Right atrium auricular region (tissue), 2 donors: ENCODE data around the gene PCDHA13. TPM values are rescaled to one million over a fixed set of nuclear protein-coding genes. Genes with fewer than 3 reads are reported as not detected.
"Not testable (repeated sequence)": the region's sequence is repeated elsewhere in the genome, so short reads cannot be mapped to it uniquely, and the experiment has no call there.

Experiments used
- DNase-seq: peaks from one replicate; pipeline ENCODE4 v3.0.0-alpha.2; 2019; ENCODE audit warnings: low spot score
- H3K27ac ChIP-seq, 2 donors: fragments of 200-600 bp; sonication (generic); 1 replicate in 1 of 2; 2 replicates in 1 of 2; pipeline ENCODE4 v1.5.1; 2016 to 2019
- H3K27me3 ChIP-seq, 2 donors: fragments of 200-600 bp; sonication (generic); one replicate each; pipeline versions ENCODE4 v1.5.1 to v1.6.0; 2017 to 2019
- H3K36me3 ChIP-seq: fragments of 200-600 bp; sonication (generic); one replicate; pipeline ENCODE4 v1.5.1; 2016
- H3K4me1 ChIP-seq, 2 donors: fragments of 200-600 bp; sonication (generic); one replicate each; pipeline versions ENCODE4 v1.5.1 to v1.6.0; 2017 to 2019
- H3K4me3 ChIP-seq, 2 donors: fragments of 200-600 bp; sonication (generic); 1 replicate in 1 of 2; 2 replicates in 1 of 2; pipeline ENCODE4 v1.5.1; 2017 to 2019; ENCODE audit warnings: mild to moderate bottlenecking in 1 of 2, moderate library complexity in 1 of 2
- H3K9me3 ChIP-seq, 2 donors: fragments of 200-600 bp; sonication (generic); one replicate each; pipeline ENCODE4 v1.5.1; 2019
- total RNA-seq, 2 donors: library from RNA; depleted of rRNA; stranded (reverse); fragments of >200 nt; gene quantifications; one replicate each; pipeline ENCODE4 v1.1.0, GENCODE V29; 2016
- TF ChIP-seq, protein P1 (sequence below), 2 donors: fragments of 200-600 bp; sonication (generic); IDR thresholded peaks; one replicate each; pipeline ENCODE4 v1.5.1; 2019; ENCODE audit warnings: antibody characterized with exemption in 2 of 2

The PCDHA13 gene
- total RNA-seq, 2 donors from 2014 or later = 0.15 to 0.39 TPM

GRCh38 chr5:140875085-140876065 is 6.5 kb upstream of the PCDHA13 start, which contains the start of gene PCDHA12:
Gene PCDHA12 (plus strand): TSS chr5:140875308. CDS start chr5:140875473, 165 bp downstream.
- Histone ChIP-seq H3K27me3 (no peaks in the 10 kb centered on the region), H3K4me3 (peak within 1 kb of the TSS in 1 of 2 donors; percentile 7), H3K36me3 (no peaks in the 10 kb centered on the region), H3K27ac (no peak within 1 kb of the TSS), H3K4me1 (no peaks in the 10 kb centered on the region), H3K9me3 (peaks cover 0 to 34% of the 10 kb centered on the region in 2 donors)
- DNase-seq = no peak
- TF ChIP-seq, protein P1, sequence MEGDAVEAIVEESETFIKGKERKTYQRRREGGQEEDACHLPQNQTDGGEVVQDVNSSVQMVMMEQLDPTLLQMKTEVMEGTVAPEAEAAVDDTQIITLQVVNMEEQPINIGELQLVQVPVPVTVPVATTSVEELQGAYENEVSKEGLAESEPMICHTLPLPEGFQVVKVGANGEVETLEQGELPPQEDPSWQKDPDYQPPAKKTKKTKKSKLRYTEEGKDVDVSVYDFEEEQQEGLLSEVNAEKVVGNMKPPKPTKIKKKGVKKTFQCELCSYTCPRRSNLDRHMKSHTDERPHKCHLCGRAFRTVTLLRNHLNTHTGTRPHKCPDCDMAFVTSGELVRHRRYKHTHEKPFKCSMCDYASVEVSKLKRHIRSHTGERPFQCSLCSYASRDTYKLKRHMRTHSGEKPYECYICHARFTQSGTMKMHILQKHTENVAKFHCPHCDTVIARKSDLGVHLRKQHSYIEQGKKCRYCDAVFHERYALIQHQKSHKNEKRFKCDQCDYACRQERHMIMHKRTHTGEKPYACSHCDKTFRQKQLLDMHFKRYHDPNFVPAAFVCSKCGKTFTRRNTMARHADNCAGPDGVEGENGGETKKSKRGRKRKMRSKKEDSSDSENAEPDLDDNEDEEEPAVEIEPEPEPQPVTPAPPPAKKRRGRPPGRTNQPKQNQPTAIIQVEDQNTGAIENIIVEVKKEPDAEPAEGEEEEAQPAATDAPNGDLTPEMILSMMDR (IDR thresholded peaks at IDR 0.05) = no peak

DNA sequence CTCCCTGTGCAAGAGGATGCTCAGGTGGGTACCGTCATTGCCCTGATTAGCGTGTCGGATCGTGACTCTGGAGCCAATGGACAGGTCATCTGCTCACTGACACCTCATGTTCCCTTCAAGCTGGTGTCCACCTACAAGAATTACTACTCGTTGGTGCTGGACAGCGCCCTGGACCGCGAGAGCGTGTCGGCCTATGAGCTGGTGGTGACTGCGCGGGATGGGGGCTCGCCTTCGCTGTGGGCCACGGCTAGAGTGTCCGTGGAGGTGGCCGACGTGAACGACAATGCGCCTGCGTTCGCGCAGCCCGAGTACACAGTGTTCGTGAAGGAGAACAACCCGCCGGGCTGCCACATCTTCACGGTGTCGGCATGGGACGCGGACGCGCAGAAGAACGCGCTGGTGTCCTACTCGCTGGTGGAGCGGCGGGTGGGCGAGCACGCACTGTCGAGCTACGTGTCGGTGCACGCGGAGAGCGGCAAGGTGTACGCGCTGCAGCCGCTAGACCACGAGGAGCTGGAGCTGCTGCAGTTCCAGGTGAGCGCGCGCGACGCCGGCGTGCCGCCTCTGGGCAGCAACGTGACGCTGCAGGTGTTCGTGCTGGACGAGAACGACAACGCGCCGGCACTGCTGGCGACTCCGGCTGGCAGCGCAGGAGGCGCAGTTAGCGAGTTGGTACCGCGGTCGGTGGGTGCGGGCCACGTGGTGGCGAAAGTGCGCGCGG is 5.2 kb upstream of the PCDHA13 start:
- not testable (repeated sequence) for H3K36me3 ChIP-seq, DNase-seq, H3K4me3 ChIP-seq, H3K4me1 ChIP-seq, H3K27me3 ChIP-seq, H3K27ac ChIP-seq
- peaks cover 0 to 28% of the 10 kb centered on the region in 2 donors for H3K9me3 ChIP-seq

DNA sequence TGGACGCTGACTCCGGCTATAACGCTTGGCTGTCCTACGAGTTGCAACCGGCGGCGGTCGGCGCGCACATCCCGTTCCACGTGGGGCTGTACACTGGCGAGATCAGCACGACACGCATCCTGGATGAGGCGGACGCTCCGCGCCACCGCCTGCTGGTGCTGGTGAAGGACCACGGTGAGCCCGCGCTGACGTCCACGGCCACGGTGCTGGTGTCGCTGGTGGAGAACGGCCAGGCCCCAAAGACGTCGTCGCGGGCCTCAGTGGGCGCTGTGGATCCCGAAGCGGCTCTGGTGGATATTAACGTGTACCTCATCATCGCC is 4.7 kb upstream of the PCDHA13 start:
- Histone ChIP-seq H3K4me1 (no peaks in the 10 kb centered on the region), H3K27me3 (no peaks in the 10 kb centered on the region), H3K36me3 (no peaks in the 10 kb centered on the region), H3K27ac (no peak overlapping the region), H3K4me3 (no peak overlapping the region), H3K9me3 (peaks cover 0 to 33% of the 10 kb centered on the region in 2 donors)
- TF ChIP-seq, protein P1 (IDR thresholded peaks at IDR 0.05) = no peak
- DNase-seq = no peak

GRCh38 chr5:140882591-140882899 is 621 bp downstream of the PCDHA13 start:
- peak overlapping the region in 1 of 2 donors; percentile 32 for H3K4me3 ChIP-seq
- no peak for DNase-seq
- peaks cover 0 to 44% of the 10 kb centered on the region in 2 donors for H3K9me3 ChIP-seq
- no peaks in the 10 kb centered on the region for H3K27me3 ChIP-seq
- TF ChIP-seq, protein P1 (IDR thresholded peaks at IDR 0.05) = no peak
- H3K36me3 ChIP-seq = no peaks in the 10 kb centered on the region
- no peaks in the 10 kb centered on the region for H3K4me1 ChIP-seq
- no peak overlapping the region for H3K27ac ChIP-seq

DNA sequence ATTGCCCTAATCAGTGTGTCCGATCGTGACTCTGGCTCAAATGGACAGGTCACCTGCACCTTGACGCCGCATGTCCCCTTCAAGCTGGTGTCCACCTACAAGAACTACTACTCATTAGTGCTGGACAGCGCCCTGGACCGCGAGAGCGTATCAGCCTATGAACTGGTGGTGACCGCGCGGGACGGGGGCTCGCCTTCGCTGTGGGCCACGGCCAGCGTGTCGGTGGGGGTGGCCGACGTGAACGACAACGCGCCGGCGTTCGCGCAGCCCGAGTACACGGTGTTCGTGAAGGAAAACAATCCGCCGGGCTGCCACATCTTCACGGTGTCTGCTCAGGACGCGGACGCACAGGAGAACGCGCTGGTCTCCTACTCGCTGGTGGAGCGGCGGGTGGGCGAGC is 1.4 kb downstream of the PCDHA13 start:
- TF ChIP-seq, protein P1 (IDR thresholded peaks at IDR 0.05) = no peak
- no peak for DNase-seq
- Histone ChIP-seq H3K4me3 (no peak overlapping the region), H3K4me1 (no peaks in the 10 kb centered on the region), H3K36me3 (no peaks in the 10 kb centered on the region), H3K9me3 (peaks cover 0 to 42% of the 10 kb centered on the region in 2 donors), H3K27ac (no peak overlapping the region), H3K27me3 (no peaks in the 10 kb centered on the region)
